ENCODE results near the gene PGLYRP2. TPM values are rescaled to one million over a fixed set of nuclear protein-coding genes. Genes with fewer than 3 reads are reported as not detected.

The PGLYRP2 gene
- total RNA-seq, 1 donor from 2014 or later: not detected

DNA sequence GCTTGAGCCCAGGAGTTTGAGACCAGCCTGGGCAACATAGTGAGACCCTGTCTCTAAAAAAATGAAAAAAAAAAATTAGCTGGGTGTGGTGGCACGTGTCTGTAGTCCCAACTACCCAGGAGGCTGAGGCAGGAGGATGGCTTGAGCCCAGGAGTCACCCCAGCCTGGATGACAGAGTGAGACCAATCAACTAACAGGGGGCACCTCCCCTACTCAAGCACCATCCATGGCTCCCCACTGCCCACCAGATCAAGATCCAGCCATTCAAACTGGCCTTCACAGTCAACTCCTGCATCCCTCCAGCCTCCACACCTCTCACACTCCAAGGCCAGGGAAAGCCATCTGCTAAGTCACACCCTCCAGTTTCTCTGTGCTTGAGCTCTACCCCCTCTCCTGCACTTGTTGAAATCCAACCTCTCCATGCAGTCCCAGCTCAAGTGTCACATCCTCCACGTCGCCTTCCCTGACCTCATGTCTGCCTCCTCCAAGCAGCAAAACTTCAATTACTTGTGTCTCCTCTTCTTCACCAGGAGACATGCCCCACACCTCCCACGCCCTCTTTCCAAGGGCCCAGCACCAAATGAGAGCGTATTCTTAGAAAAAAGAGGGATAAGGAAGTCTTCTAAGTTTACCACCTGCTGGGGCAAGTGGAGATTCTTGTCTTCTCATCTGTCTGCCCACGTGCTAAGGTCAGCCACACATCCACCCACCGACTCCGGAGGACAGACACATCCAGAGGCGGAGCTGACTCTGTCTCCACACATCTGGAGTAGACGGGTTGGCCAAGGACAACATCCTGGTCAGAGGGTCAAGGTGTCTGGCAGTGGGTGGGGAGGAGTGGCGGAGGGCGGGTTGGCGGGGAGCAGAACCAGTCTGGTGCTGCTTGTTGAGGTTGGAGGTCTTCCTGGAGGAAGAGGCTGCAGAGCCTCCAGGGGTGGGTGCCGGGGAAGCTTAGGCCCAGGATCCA, 28.1 kb upstream of the PGLYRP2 start:
- no peaks in the 10 kb centered on the region for H3K36me3 ChIP-seq
- DNase-seq (no peak), ATAC-seq (no peak)
- peaks cover 48% of the 10 kb centered on the region for H3K27me3 ChIP-seq
- H3K27ac ChIP-seq: no peak overlapping the region
- intact Hi-C loops (cut with DNase I): no loop called here
- H3K9me3 ChIP-seq: no peaks in the 10 kb centered on the region
- no peak overlapping the region for H3K4me3 ChIP-seq
- TF ChIP-seq, protein P1, sequence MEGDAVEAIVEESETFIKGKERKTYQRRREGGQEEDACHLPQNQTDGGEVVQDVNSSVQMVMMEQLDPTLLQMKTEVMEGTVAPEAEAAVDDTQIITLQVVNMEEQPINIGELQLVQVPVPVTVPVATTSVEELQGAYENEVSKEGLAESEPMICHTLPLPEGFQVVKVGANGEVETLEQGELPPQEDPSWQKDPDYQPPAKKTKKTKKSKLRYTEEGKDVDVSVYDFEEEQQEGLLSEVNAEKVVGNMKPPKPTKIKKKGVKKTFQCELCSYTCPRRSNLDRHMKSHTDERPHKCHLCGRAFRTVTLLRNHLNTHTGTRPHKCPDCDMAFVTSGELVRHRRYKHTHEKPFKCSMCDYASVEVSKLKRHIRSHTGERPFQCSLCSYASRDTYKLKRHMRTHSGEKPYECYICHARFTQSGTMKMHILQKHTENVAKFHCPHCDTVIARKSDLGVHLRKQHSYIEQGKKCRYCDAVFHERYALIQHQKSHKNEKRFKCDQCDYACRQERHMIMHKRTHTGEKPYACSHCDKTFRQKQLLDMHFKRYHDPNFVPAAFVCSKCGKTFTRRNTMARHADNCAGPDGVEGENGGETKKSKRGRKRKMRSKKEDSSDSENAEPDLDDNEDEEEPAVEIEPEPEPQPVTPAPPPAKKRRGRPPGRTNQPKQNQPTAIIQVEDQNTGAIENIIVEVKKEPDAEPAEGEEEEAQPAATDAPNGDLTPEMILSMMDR (IDR thresholded peaks at IDR 0.05): no peak
- H3K4me1 ChIP-seq: no peaks in the 10 kb centered on the region

DNA sequence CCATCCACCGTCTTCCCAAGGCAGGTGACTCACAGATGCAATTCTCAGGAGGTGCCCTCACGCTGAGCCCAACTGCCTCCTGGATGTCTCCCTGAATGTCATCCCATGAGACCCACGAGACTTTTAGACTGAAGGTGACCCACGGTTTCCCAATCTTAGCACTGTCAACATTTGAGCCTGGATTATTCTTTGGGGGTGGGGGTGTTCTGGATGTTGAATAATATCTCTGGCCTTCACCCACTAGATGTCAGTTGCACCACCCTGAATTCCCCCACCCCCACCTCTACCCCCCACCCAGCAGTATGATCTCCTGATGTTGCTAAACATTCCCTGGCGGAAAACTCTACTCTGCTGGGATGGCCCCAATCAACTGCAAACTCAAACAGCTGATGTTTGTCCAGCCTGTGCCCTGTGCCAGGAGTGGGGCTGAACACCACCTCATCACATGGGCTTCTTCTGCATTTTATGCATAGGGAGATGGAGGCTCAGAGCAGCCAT, 26.8 kb upstream of the PGLYRP2 start:
- H3K4me3 ChIP-seq: no peak overlapping the region
- no peak overlapping the region for H3K27ac ChIP-seq
- no peaks in the 10 kb centered on the region for H3K36me3 ChIP-seq
- no peaks in the 10 kb centered on the region for H3K9me3 ChIP-seq
- TF ChIP-seq, protein P1 (IDR thresholded peaks at IDR 0.05): no peak
- ATAC-seq (no peak), DNase-seq (no peak)
- intact Hi-C loops (cut with DNase I): no loop called here
- peaks cover 39% of the 10 kb centered on the region for H3K27me3 ChIP-seq
- no peaks in the 10 kb centered on the region for H3K4me1 ChIP-seq

DNA sequence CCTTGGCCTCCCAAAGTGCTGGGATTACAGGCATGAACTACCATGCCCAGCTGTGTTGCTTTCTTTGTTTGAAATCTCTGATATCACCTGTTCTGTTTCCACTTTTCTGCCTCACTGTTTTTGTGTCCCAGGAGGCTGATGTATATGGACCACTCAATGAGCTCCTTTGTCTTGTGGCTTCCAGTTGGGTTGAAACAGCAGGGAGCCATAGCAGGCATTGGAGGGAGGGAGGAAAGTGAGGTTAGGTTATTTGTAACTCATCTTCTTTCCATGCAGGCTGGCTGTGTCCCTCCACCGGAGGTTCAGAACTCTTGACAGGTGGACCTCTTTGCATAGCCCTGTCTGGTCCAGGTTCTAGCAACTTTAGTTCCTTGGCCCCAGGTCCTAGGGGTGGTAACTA, 23.0 kb upstream of the PGLYRP2 start:
- no peaks in the 10 kb centered on the region for H3K4me1 ChIP-seq
- intact Hi-C loops (cut with DNase I): no loop called here
- no peak overlapping the region for H3K27ac ChIP-seq
- peaks cover 14% of the 10 kb centered on the region for H3K27me3 ChIP-seq
- no peak for DNase-seq
- no peak for ATAC-seq
- no peaks in the 10 kb centered on the region for H3K9me3 ChIP-seq
- TF ChIP-seq, protein P1 (IDR thresholded peaks at IDR 0.05): no peak
- no peak overlapping the region for H3K4me3 ChIP-seq
- no peaks in the 10 kb centered on the region for H3K36me3 ChIP-seq

DNA sequence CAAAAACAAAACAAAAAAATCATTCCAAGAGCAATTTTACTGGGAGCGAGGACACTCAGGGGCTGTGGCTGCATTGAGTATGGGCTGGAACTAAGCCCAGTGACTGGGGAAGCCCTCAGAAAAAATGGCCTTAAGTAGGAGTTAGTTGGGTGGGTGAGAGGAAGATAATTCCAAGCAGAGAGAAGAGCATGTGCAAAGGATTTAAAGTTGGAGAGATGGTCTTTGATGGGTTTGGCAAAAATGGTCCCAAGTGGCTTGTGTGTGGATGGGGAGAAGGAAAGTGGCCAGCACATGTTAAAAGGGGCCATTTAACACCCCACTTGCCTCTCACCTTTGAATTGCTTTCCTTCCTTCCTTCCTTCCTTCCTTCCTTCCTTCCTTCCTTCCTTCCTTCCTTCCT, 22.3 kb upstream of the PGLYRP2 start:
- H3K27me3 ChIP-seq: peaks cover 12% of the 10 kb centered on the region
- DNase-seq: no peak
- no peaks in the 10 kb centered on the region for H3K36me3 ChIP-seq
- no peak overlapping the region for H3K27ac ChIP-seq
- no peaks in the 10 kb centered on the region for H3K9me3 ChIP-seq
- no peak overlapping the region for H3K4me3 ChIP-seq
- TF ChIP-seq, protein P1 (IDR thresholded peaks at IDR 0.05): no peak
- H3K4me1 ChIP-seq: no peaks in the 10 kb centered on the region
- no peak for ATAC-seq
- intact Hi-C loops (cut with DNase I): no loop called here

DNA sequence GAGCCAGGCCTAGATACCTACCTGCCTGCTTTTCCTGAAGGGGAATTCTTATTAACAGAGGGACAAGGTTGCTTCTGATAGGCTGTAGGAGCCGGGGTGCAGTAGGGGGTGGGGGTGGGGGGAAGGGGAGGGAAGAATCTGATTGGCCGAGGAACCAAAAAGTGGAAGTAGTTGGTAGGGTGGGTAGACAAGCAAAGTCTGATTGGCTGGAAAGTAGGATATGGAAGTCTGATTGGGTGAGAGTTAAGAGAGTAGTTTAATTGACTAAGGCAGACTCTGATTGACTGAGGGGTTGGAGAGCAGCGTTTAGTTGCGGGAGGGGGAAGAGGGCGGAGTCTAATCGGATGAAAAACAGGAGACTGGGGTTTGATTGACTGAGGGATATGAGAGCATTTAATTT, 19.6 kb upstream of the PGLYRP2 start:
- Histone ChIP-seq H3K36me3 (no peaks in the 10 kb centered on the region), H3K9me3 (no peaks in the 10 kb centered on the region), H3K4me3 (no peak overlapping the region), H3K4me1 (no peaks in the 10 kb centered on the region), H3K27ac (no peak overlapping the region), H3K27me3 (peaks cover 6% of the 10 kb centered on the region)
- TF ChIP-seq, protein P1 (IDR thresholded peaks at IDR 0.05): no peak
- intact Hi-C loops (cut with DNase I): no loop called here
- no peak for DNase-seq
- no peak for ATAC-seq
